Cortex of kidney (tissue), 1 donor: ENCODE measurements around the gene ARRB1.

Source experiments
- DNase-seq: peaks from one replicate; lab custom pipeline; 2025; lab: John Stamatoyannopoulos, UW

ARRB1 gene

GRCh38 chr11:75229466-75229865 lies 122.0 kb downstream of the ARRB1 start:
- DNase-seq, result no peak

- no peak for DNase-seq
Observed at GRCh38 chr11:75225794-75226193, 125.7 kb downstream of the ARRB1 start.

DNA sequence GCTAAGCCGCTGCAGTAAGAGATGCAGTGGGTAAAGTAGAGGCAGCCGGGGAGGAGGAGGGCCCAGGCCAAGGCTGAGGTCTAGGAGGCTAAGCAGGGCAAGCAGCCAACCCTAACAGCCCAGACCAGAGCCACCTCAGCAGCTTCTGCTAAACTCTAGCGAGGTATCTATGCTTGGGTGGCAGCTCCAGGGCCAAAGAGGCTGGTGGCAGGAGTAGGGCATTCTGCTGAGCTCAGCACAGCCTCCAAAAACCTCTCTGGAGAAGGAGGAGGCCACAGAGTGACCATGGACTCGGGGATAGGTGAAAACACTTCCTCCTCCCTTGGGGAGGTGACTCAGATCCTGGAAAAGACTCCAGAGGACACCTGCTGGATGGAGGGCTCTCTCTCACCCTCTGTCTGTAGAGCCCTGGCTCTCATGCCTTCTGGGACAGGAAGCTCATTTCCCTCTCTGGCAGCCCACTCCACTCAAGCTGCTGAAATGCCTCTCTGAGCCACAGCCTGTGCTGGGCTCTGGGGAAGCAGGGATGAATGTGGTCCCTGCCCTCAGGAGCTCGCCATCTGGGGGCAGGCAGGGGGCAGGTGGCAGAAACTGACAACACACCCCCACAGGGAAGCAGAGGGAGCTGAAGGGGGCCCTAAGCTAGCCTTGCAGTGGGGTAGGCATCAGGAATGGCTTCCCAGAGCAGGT lies 127.4 kb downstream of the ARRB1 start:
- DNase-seq, result no peak

DNA sequence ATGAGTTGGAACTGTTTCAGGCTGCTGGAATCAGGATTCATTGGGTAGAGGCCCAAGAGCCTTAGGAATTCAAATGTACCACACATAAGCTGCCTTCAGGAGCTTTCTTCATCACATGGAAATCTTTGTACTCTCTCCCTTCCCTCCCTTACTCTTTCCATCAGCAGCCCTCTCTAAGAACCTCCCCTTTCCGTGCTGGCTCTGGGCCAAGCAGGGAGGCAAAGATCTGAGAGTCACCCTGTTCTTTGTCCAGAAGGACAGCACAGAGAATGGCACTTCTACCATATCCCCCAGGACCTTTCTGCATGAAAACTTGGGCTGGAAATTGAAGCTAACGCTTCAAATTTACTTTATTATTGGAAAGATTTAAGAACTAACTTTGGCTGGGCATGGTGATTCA lies 131.6 kb downstream of the ARRB1 start:
- DNase-seq, result no peak

GRCh38 chr11:75214843-75215242 lies 136.6 kb downstream of the ARRB1 start:
- DNase-seq, result no peak

GRCh38 chr11:75214411-75214821 lies 137.0 kb downstream of the ARRB1 start:
- DNase-seq, result no peak
